Measurements from ENCODE around the gene KRTAP11-1. TPM values are rescaled to one million over a fixed set of nuclear protein-coding genes. Genes with fewer than 3 reads are reported as not detected.

KRTAP11-1 gene, protein sequence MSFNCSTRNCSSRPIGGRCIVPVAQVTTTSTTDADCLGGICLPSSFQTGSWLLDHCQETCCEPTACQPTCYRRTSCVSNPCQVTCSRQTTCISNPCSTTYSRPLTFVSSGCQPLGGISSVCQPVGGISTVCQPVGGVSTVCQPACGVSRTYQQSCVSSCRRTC
- not detected for total RNA-seq

DNA sequence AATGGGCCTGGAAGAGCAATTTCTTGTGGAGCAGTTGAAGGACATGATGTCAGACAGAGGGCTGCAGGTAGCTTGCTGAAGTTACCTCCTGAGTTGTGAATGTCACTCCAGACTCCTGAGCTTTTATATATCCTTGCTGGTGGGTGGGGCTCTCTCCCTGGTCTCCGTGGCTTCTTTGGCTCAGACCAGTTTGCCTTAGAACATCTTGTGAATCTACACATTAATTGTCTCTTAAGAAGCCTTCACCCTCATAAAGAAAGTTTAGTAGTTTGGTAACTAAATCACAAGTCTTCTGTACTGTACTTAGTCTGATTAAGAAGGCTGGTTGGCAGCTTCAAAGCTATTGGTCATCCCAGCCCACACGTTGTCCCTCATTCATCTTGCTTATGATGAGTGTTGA is at the start of gene KRTAP11-1:
TSS of gene KRTAP11-1 (minus strand) at position 101 of the 400 bp plus-strand sequence. CDS start at position 45, 56 bp downstream.
- H3K4me3 Mint-ChIP-seq, result no peak within 1 kb of the TSS
- no peak for ATAC-seq (replicated peaks)
- peaks cover 11% of the 10 kb centered on the region for H3K27me3 Mint-ChIP-seq
- H3K27ac Mint-ChIP-seq, result no peak within 1 kb of the TSS
- H3K9me3 Mint-ChIP-seq, result no peaks in the 10 kb centered on the region
- no peaks in the 10 kb centered on the region for H3K4me1 Mint-ChIP-seq
- H3K36me3 Mint-ChIP-seq (ENCODE audit: low read depth), result no peaks in the 10 kb centered on the region

DNA sequence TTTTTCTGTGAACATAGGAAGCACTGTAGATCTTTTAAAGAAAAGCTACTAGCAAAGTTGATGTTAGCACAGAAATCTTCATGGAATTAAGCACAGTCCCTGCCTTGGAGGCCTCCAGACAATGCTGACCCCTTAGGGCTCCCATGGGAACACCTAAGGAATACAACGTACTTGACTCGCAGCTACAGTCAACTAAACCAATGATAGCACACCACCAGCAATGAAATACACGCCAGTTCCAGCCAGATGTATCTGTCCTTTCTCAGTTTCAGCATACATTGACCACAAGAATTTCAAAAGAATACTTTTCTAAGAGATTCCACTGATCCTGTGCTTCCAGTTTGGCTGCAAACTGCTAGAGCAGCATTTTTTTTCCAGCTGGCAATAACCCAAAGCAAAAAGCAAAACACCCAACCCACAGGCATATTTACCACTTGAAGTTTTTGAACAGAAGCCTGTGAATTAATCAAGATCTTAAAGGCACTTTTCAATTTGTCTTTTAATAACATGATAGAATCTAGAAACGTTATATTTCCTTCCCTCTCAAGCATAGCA is 42.8 kb upstream of the KRTAP11-1 start:
- peaks cover 16% of the 10 kb centered on the region for H3K9me3 Mint-ChIP-seq
- no peak overlapping the region for H3K4me3 Mint-ChIP-seq
- H3K27me3 Mint-ChIP-seq, result peaks cover 17% of the 10 kb centered on the region

DNA sequence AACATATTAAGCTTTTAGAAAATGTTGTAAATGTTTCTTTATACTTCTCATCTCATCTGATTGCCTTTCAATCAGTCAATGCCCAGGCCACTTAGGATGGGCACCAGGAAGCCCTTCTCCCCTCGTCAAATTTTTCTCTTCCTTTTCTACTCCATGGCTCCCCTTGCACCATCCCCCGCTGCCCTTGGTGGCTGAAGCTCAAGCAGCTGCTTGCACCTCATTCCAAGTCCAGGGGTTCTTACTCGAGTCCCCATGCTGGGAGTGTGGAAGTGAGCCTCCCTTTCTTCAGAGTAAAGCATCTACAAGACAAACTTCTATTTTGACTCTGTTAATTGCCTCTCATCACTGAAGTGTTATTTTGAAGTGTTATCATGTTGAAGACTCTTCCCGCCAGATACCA is 39.7 kb upstream of the KRTAP11-1 start:
- H3K36me3 Mint-ChIP-seq (ENCODE audit: low read depth), result no peaks in the 10 kb centered on the region
- peaks cover 14% of the 10 kb centered on the region for H3K27me3 Mint-ChIP-seq
- H3K27ac Mint-ChIP-seq, result no peak overlapping the region
- no peak overlapping the region for H3K4me3 Mint-ChIP-seq
- H3K4me1 Mint-ChIP-seq, result no peaks in the 10 kb centered on the region
- ATAC-seq (replicated peaks), result no peak
- H3K9me3 Mint-ChIP-seq, result peaks cover 3% of the 10 kb centered on the region

More for the DNA sequence above, 42.8 kb upstream of the KRTAP11-1 start:
- H3K4me1 Mint-ChIP-seq, result no peaks in the 10 kb centered on the region
- no peak for ATAC-seq (replicated peaks)
- H3K27ac Mint-ChIP-seq, result no peak overlapping the region
- H3K36me3 Mint-ChIP-seq (ENCODE audit: low read depth), result no peaks in the 10 kb centered on the region

DNA sequence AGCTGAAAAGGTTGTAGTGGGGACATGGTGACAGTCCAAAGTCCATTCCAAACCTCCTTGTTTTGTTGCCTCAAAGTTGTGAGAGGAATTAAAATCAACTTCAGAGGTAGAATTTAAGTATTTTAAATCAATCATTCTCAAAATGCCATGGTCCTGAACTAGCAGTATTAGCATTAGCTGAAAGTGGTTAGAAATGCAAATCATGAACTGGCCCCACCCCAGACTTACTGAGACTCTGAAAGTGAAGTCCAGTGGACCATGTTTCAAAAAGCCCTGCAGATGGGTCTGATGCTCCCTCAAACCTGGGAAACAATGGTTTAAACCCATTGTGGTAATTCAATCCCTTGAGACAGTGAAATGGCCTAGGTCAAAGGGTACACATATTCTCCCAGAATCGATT is 36.2 kb upstream of the KRTAP11-1 start:
- Mint-ChIP-seq H3K4me3 (no peak overlapping the region), H3K27ac (no peak overlapping the region), H3K27me3 (peaks cover 17% of the 10 kb centered on the region), H3K4me1 (no peaks in the 10 kb centered on the region), H3K36me3 (ENCODE audit: low read depth) (no peaks in the 10 kb centered on the region), H3K9me3 (no peaks in the 10 kb centered on the region)
- ATAC-seq (replicated peaks), result no peak

DNA sequence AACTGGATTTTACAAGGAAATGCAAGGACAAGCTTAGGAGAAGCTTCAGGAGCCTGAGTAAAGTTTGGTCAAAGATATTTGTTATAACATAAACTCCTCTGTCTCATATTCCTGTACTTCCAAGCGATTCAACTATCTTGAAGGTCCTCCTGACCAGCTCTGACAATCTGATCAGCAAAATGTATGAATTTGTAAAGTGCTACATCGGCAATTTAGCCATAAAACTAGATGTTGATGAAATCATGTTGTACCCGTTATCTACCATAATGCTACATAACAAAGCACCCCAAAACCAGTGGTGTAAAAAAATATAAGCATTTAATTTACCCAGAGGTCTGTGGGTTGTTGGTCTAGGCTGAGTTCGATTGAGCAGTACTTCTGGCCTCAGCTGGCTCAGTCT is 19.5 kb upstream of the KRTAP11-1 start:
- Mint-ChIP-seq H3K36me3 (ENCODE audit: low read depth) (no peaks in the 10 kb centered on the region), H3K27ac (no peak overlapping the region), H3K27me3 (peaks cover 24% of the 10 kb centered on the region), H3K9me3 (no peaks in the 10 kb centered on the region), H3K4me3 (no peak overlapping the region), H3K4me1 (no peaks in the 10 kb centered on the region)
- no peak for ATAC-seq (replicated peaks)

DNA sequence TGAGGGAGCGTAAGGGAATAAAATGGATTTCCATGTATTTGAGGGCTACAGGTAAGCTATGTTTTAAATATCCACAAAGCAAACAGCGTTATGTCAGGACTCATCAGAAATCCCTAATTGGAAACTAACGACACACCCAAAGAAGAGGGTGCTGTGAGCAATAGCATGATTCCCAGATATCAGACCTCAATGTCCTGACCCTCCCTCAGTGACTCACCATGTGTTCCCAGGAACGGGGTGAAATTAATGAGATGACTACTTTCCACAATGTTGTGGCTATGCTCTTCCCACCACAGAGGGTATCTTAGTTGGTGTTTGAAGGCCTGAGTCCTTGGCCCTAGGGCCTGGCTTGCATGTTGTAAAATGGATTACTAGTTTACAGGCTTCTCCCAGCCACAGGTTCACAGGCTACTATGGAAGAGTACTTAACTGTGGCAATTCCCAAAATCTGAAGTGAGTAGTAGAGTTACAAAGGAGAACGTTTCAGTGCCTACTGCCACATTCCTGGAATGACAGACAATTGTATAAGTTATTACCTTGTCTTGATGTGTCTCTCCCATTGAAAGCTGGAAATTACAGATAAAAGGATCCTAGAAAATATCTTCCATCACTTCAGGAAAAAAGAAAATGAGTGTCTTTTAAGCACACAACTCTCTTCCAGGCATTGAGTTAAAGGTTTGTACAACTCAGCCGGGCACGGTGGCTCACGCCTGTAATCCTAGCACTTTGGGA is 1.7 kb upstream of the KRTAP11-1 start:
- peaks cover 5% of the 10 kb centered on the region for H3K9me3 Mint-ChIP-seq
- no peaks in the 10 kb centered on the region for H3K27me3 Mint-ChIP-seq
- H3K27ac Mint-ChIP-seq, result no peak overlapping the region
- no peaks in the 10 kb centered on the region for H3K36me3 Mint-ChIP-seq (ENCODE audit: low read depth)
- no peak for ATAC-seq (replicated peaks)
- H3K4me1 Mint-ChIP-seq, result no peaks in the 10 kb centered on the region
- no peak overlapping the region for H3K4me3 Mint-ChIP-seq

DNA sequence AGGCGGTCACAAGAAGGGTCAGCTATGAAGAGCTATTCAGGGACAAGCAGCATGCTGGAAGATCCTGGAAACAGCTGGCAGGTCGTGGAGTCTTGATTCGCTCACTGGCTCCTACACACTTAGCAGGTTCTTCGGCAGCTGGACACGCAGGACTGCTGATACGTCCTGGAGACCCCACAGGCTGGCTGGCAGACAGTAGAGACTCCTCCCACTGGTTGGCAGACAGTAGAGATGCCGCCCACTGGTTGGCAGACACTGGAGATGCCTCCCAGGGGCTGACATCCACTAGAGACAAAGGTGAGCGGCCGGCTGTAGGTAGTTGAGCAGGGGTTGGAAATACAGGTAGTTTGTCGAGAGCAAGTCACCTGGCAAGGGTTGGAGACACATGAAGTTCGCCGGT is 466 bp downstream of the KRTAP11-1 start:
- Mint-ChIP-seq H3K4me1 (no peaks in the 10 kb centered on the region), H3K9me3 (no peaks in the 10 kb centered on the region), H3K27me3 (peaks cover 12% of the 10 kb centered on the region), H3K4me3 (no peak overlapping the region), H3K27ac (no peak overlapping the region), H3K36me3 (ENCODE audit: low read depth) (no peaks in the 10 kb centered on the region)
- ATAC-seq (replicated peaks), result no peak

DNA sequence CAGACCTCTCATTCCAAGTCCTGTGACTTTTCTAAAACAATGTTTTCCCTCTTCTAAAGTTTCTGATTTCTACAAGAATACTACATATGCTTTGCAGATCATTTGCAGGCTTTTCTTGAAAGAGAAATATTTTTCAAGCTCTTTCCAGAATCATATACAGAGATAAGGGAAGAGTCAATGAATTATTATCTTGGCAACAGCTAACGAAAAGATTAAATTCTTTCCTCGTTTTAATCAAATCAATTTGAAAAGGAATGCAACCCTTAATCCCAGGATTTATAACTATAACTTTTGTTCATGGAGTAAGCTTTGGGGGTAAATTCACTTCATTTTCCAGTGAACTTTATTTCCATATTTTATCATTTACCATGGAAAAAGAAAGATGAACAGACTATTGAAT is 6.9 kb downstream of the KRTAP11-1 start:
- no peak overlapping the region for H3K27ac Mint-ChIP-seq
- H3K9me3 Mint-ChIP-seq, result no peaks in the 10 kb centered on the region
- H3K27me3 Mint-ChIP-seq, result peaks cover 12% of the 10 kb centered on the region
- no peaks in the 10 kb centered on the region for H3K36me3 Mint-ChIP-seq (ENCODE audit: low read depth)
- no peak for ATAC-seq (replicated peaks)
- no peak overlapping the region for H3K4me3 Mint-ChIP-seq
- H3K4me1 Mint-ChIP-seq, result no peaks in the 10 kb centered on the region

DNA sequence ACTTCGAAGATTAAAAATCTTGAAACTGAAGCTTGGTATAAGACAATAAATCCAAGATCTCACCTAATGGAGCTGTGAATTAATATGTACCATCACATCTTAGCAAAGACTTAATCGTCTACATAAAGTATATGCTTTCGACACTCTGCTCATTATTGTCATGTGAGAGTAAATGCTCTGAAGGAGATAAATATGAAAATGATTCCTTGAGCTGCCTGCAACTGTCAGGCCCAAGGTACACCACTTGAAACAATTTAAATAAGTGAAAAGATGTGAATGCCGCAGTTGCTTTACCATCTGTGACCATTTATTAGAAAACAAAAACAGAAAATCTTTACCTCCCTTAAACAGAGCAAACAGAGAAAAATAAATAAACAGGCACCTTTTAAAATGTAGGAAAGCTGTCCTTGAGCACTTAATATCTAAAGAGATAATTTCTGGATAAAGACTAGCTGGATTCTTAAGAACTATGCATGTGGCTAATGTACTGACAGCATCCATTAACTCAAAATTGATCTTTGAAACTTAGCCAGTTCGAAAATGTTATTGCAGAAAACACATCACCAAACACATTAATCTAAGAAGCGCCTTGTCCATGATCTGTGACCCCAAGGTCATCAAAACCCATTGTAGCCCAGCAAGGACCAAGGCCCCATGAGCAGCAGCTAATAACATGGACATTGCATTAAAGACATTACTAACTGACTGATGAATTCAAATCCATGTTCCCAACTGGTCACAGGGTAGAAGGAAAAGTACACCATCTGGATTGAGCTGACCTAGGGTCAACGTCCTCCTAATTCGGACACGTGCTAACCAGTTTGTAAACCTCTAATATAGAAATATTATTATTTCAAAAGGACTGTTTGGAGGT is 33.5 kb downstream of the KRTAP11-1 start:
- H3K4me3 Mint-ChIP-seq, result no peak overlapping the region

DNA sequence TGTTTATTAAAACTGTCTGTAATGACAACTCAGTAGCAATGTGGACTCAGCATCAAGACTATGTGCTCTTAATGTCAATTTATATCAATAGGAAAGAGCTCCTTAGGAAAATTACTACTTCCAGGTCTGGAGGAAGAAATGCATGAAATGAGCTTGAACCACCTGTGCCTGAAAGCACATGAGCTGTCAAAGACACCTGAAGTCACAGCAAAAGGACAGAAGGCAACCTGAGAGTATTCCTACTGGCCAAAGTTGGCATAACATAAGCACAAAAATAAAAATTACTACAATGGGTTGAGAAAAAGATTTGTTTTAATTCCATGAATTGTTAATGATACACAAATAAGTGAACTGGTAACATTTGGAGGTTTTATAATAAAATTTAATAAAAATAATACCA is 38.4 kb downstream of the KRTAP11-1 start:
- H3K9me3 Mint-ChIP-seq, result no peaks in the 10 kb centered on the region
- no peak overlapping the region for H3K4me3 Mint-ChIP-seq
- no peaks in the 10 kb centered on the region for H3K36me3 Mint-ChIP-seq (ENCODE audit: low read depth)
- H3K27me3 Mint-ChIP-seq, result peaks cover 14% of the 10 kb centered on the region
- no peak for ATAC-seq (replicated peaks)
- no peaks in the 10 kb centered on the region for H3K4me1 Mint-ChIP-seq
- H3K27ac Mint-ChIP-seq, result no peak overlapping the region

More for the DNA sequence above, 33.5 kb downstream of the KRTAP11-1 start:
- H3K36me3 Mint-ChIP-seq (ENCODE audit: low read depth), result no peaks in the 10 kb centered on the region
- no peak overlapping the region for H3K27ac Mint-ChIP-seq
- ATAC-seq (replicated peaks), result no peak
- H3K4me1 Mint-ChIP-seq, result no peaks in the 10 kb centered on the region
- H3K27me3 Mint-ChIP-seq, result peaks cover 16% of the 10 kb centered on the region
- no peaks in the 10 kb centered on the region for H3K9me3 Mint-ChIP-seq

DNA sequence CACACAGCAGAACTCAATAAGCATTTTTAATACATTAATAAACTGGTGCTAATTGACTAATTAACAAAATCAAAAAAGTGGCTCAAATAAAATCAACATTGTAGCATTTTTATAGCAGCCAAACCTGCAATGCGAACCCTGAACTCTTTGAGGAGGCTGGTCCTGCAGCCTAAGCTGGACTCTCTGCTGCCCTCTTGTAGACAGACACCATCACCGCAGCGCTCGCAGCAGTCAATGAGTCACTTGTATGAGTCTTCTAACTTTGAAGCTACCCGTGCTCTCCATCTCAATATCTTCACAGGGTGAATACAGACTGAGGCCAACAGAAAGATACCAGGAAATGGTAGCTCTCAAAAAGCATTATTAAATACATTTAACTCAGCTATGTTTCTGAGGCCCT is 42.1 kb downstream of the KRTAP11-1 start:
- no peaks in the 10 kb centered on the region for H3K36me3 Mint-ChIP-seq (ENCODE audit: low read depth)
- H3K4me3 Mint-ChIP-seq, result no peak overlapping the region
- no peaks in the 10 kb centered on the region for H3K9me3 Mint-ChIP-seq
- H3K27me3 Mint-ChIP-seq, result peaks cover 15% of the 10 kb centered on the region
- peak; percentile 61 for ATAC-seq (replicated peaks)
- H3K27ac Mint-ChIP-seq, result no peak overlapping the region
- no peaks in the 10 kb centered on the region for H3K4me1 Mint-ChIP-seq

DNA sequence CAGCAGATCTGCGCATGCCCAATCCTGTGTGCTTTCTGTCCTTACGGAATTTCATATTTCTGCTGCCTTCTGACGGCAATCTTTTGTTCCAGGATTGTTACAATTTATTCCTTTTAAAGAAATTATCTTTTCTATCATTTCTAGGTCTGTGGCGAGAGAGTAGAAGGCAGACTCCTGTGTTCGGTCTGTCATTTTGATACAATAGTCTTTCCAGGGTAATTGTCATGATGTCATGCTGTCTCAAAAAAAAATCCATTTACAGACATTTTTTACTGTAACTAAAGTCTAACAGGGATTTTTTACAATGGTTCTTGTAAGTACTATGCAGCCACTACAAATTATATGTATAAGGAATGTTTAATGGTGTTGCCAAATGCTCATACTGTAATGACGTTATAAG is 42.8 kb downstream of the KRTAP11-1 start:
- Mint-ChIP-seq H3K4me1 (no peaks in the 10 kb centered on the region), H3K9me3 (no peaks in the 10 kb centered on the region), H3K4me3 (no peak overlapping the region), H3K27ac (no peak overlapping the region), H3K36me3 (ENCODE audit: low read depth) (no peaks in the 10 kb centered on the region), H3K27me3 (peaks cover 17% of the 10 kb centered on the region)
- no peak for ATAC-seq (replicated peaks)

DNA sequence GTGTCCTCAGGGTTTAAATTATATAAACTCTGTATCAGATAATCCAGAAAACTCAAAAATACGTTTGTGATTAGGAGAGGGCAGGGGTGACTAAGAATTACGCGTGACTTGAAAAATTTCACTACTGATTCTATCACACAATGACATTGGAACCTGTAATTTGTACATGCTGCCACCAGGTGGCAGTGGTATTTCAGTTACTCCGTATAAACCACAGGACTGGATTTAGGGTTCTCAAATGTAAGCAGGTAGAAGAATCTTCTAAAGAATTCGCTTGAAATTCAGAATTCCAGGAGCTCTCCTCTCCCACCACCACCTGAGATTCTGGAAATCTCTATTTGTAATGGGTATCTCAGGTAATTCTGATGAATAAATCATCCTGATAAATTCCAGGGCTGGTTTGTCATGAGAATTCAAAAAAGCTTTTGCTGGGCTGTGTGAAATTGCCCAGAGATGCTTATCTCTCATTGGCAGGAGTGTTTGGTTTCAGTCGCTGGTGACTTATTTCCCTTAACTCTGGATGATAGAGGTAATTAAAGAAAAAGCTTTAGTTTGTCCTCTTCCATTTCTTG is 50.1 kb downstream of the KRTAP11-1 start:
- H3K36me3 Mint-ChIP-seq (ENCODE audit: low read depth), result no peaks in the 10 kb centered on the region
- peak; percentile 52 for ATAC-seq (replicated peaks)
- H3K4me3 Mint-ChIP-seq, result no peak overlapping the region
- no peaks in the 10 kb centered on the region for H3K9me3 Mint-ChIP-seq
- no peaks in the 10 kb centered on the region for H3K4me1 Mint-ChIP-seq
- H3K27ac Mint-ChIP-seq, result no peak overlapping the region
- peaks cover 10% of the 10 kb centered on the region for H3K27me3 Mint-ChIP-seq
